Tibial artery (tissue), 4 donors: ENCODE results near the gene GPR108.

Experiments used
- DNase-seq, 2 donors: peaks; one replicate each; pipeline ENCODE4 v3.0.0-alpha.2; 2019
- H3K27ac ChIP-seq, 2 donors: fragments of 200-600 bp; sonication (generic) in 1 of 2; 1 replicate in 1 of 2; 2 replicates in 1 of 2; pipeline ENCODE4 v1.5.1; 2018 to 2019; ENCODE audit warnings: mild to moderate bottlenecking in 1 of 2
- H3K27me3 ChIP-seq, 2 donors: fragments of 200-600 bp; sonication (generic) in 1 of 2; one replicate each; pipeline versions ENCODE4 v1.5.1 to v1.6.0; 2016 to 2019
- H3K36me3 ChIP-seq, 3 donors: fragments of 200-600 bp; sonication (generic) in 2 of 3; one replicate each; pipeline ENCODE4 v1.5.1; 2016 to 2019; ENCODE audit warnings: mild to moderate bottlenecking in 2 of 3
- H3K4me1 ChIP-seq, 4 donors: fragments of 200-600 bp; sonication (generic) in 2 of 4; 1 replicate in 3 of 4; 2 replicates in 1 of 4; pipeline ENCODE4 v1.5.1; 2016 to 2019
- H3K4me3 ChIP-seq, 2 donors: fragments of 200-600 bp; sonication (generic) in 1 of 2; 1 replicate in 1 of 2; 2 replicates in 1 of 2; pipeline ENCODE4 v1.5.1; 2018 to 2019; ENCODE audit warnings: mild to moderate bottlenecking in 2 of 2
- H3K9me3 ChIP-seq, 3 donors: fragments of 200-600 bp; sonication (generic) in 1 of 3; one replicate each; pipeline ENCODE4 v1.5.1; 2016 to 2019
- CTCF ChIP-seq, 2 experiments: fragments of 200-600 bp in 1 of 2; fragments of 450-650 bp in 1 of 2; IDR thresholded peaks; one replicate each; pipeline ENCODE4 v1.5.1; 2017 to 2019; ENCODE audit warnings: antibody characterized with exemption in 2 of 2, mild to moderate bottlenecking in 1 of 2, moderate library complexity in 1 of 2
- intact Hi-C: fragments of 100-400 bp; cut with DNase I; formaldehyde crosslinking; loops from one replicate; pipeline ENCODE4 v1.15.0; 2023; ENCODE audit warnings: low total_unique reads

The GPR108 gene

GRCh38 chr19:6717441-6717971 is 19.9 kb downstream of the GPR108 start:
- TF ChIP-seq CTCF (IDR thresholded peaks at IDR 0.05) = no peak
- intact Hi-C loops = no loop called here
- no peaks in the 10 kb centered on the region for H3K9me3 ChIP-seq
- no peak overlapping the region for H3K27ac ChIP-seq
- H3K4me1 ChIP-seq = no peaks in the 10 kb centered on the region
- H3K36me3 ChIP-seq = no peaks in the 10 kb centered on the region
- no peak for DNase-seq
- no peak overlapping the region for H3K4me3 ChIP-seq
- H3K27me3 ChIP-seq = peaks cover 0 to 22% of the 10 kb centered on the region in 2 donors

- no peak for DNase-seq
- no peaks in the 10 kb centered on the region for H3K9me3 ChIP-seq
- no peak for TF ChIP-seq CTCF (IDR thresholded peaks at IDR 0.05)
- H3K27ac ChIP-seq = no peak overlapping the region
- H3K36me3 ChIP-seq = no peaks in the 10 kb centered on the region
- H3K4me3 ChIP-seq = no peak overlapping the region
- H3K27me3 ChIP-seq = peaks cover 0 to 23% of the 10 kb centered on the region in 2 donors
- no peaks in the 10 kb centered on the region for H3K4me1 ChIP-seq
- intact Hi-C loops = no loop called here
These were observed 20.3 kb downstream of the GPR108 start for GRCh38 chr19:6717036-6717435.

GRCh38 chr19:6716610-6716970 is 20.8 kb downstream of the GPR108 start:
- intact Hi-C loops = no loop called here
- H3K4me1 ChIP-seq = no peaks in the 10 kb centered on the region
- peaks cover 0 to 27% of the 10 kb centered on the region in 2 donors for H3K27me3 ChIP-seq
- peaks cover 0 to 4% (median 0%) of the 10 kb centered on the region in 3 donors for H3K36me3 ChIP-seq
- DNase-seq = no peak
- no peaks in the 10 kb centered on the region for H3K9me3 ChIP-seq
- H3K4me3 ChIP-seq = no peak overlapping the region
- H3K27ac ChIP-seq = no peak overlapping the region
- TF ChIP-seq CTCF (IDR thresholded peaks at IDR 0.05) = no peak

GRCh38 chr19:6714749-6715555 is 22.4 kb downstream of the GPR108 start:
- Histone ChIP-seq H3K4me1 (no peaks in the 10 kb centered on the region), H3K27ac (no peak overlapping the region), H3K36me3 (peaks cover 0 to 5% (median 0%) of the 10 kb centered on the region in 3 donors), H3K27me3 (peaks cover 0 to 41% of the 10 kb centered on the region in 2 donors), H3K4me3 (no peak overlapping the region), H3K9me3 (no peaks in the 10 kb centered on the region)
- TF ChIP-seq CTCF (IDR thresholded peaks at IDR 0.05) = no peak
- no peak for DNase-seq
- intact Hi-C loops = no loop called here

- Histone ChIP-seq H3K27ac (no peak overlapping the region), H3K4me3 (no peak overlapping the region), H3K36me3 (peaks cover 0 to 5% (median 0%) of the 10 kb centered on the region in 3 donors), H3K9me3 (no peaks in the 10 kb centered on the region), H3K4me1 (no peaks in the 10 kb centered on the region), H3K27me3 (peaks cover 0 to 46% of the 10 kb centered on the region in 2 donors)
- no peak for TF ChIP-seq CTCF (IDR thresholded peaks at IDR 0.05)
- intact Hi-C loops = no loop called here
- DNase-seq = no peak
These were observed 23.3 kb downstream of the GPR108 start for GRCh38 chr19:6713773-6714692.
